ENCODE results near the gene P3H4. TPM values are rescaled to one million over a fixed set of nuclear protein-coding genes. Genes with fewer than 3 reads are reported as not detected.
A peak's percentile ranks its signal among the peaks of the same experiment; 100 is the strongest.
"Not testable (repeated sequence)": the region's sequence is repeated elsewhere in the genome, so short reads cannot be mapped to it uniquely, and the experiment has no call there.

P3H4 gene
- total RNA-seq, 1 experiment from 2014 or later, result 24.0 TPM

DNA sequence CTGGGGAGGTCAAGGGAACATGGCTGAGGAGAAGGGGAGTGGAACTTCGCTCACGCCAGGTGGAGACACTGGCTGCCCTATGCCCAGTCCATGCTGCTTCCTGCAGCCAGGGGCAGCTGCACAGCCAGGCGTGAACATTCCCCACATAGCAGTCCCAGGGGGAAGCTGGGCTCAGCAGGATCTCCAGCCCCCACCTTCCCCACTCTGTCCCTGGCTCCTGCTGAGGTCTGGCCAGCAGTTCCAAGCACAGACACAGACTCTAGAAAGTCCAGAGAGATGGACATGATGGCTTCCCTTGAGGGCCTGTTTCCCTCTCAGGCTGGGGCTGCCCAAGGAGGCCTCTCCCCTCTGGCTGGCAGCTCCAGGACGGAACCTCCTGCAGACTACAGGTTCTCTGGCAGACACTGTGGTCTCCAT, 34.6 kb downstream of the P3H4 start:
- Mint-ChIP-seq H3K4me1 (peaks cover 57 to 65% of the 10 kb centered on the region in 2 experiments), H3K27ac (peak overlapping the region in 1 of 3 experiments; percentile 31; a peak in 2 of 7 replicates), H3K9me3 (no peaks in the 10 kb centered on the region), H3K27me3 (ENCODE audit: low read depth) (no peaks in the 10 kb centered on the region), H3K36me3 (ENCODE audit: insufficient read depth in 1 of 3, low read depth in 3 of 3) (peaks cover 5 to 19% (median 14%) of the 10 kb centered on the region in 3 experiments), H3K4me3 (no peak overlapping the region)
- Histone ChIP-seq H3K23me2 (ENCODE audit: insufficient read length, low read depth, low read length, poor library complexity, severe bottlenecking) (no peaks in the 10 kb centered on the region), H3K79me1 (ENCODE audit: insufficient read depth, low read depth, low read length, poor library complexity, severe bottlenecking) (no peaks in the 10 kb centered on the region), H3K79me2 (ENCODE audit: insufficient read depth, low read length) (no peaks in the 10 kb centered on the region; the same call in 1 of the 2 replicates), H2BK12ac (ENCODE audit: insufficient read length, low read depth, low read length) (no peak overlapping the region), H3K27ac (ENCODE audit: insufficient read length, low read depth, low read length) (no peak overlapping the region), H3K9me3 (ENCODE audit: control insufficient read depth, low read depth, low read length) (no peaks in the 10 kb centered on the region), H3K14ac (ENCODE audit: insufficient read depth, low read length) (no peak overlapping the region), H2BK15ac (ENCODE audit: low read depth, low read length) (no peak overlapping the region), H2BK120ac (ENCODE audit: low read depth, low read length, poor library complexity, severe bottlenecking) (no peak overlapping the region), H4K91ac (ENCODE audit: insufficient read length, low read depth, low read length) (no peak overlapping the region), H4K20me1 (ENCODE audit: control insufficient read depth, insufficient read depth, insufficient read length) (no peaks in the 10 kb centered on the region), H2AFZ (ENCODE audit: low read length) (no peak overlapping the region), H3K27me3 (ENCODE audit: insufficient read depth, low read length) (no peaks in the 10 kb centered on the region), H2BK20ac (ENCODE audit: low read depth, low read length, poor library complexity, severe bottlenecking) (no peak overlapping the region), H2BK5ac (ENCODE audit: insufficient read length, low read length) (no peak overlapping the region), H3K4me1 (ENCODE audit: insufficient read depth, low read length) (peaks cover 2% of the 10 kb centered on the region; the same call in 1 of the 2 replicates), H3K9ac (ENCODE audit: extremely low read depth, insufficient read length, low read length) (no peak overlapping the region), H3K18ac (ENCODE audit: insufficient read length, low read depth, low read length) (no peak overlapping the region), H2AK5ac (ENCODE audit: insufficient read length, low read length) (no peak overlapping the region), H3K56ac (ENCODE audit: insufficient read length, low read depth, low read length) (no peak overlapping the region), H3K4ac (ENCODE audit: low read depth, low read length) (no peak overlapping the region), H4K8ac (replicated peaks; ENCODE audit: insufficient read length, low read depth, low read length) (no peak overlapping the region), H3T11ph (ENCODE audit: low read length) (no peak overlapping the region), H4K5ac (ENCODE audit: insufficient read length, low read depth, low read length) (no peak overlapping the region), H3K4me2 (ENCODE audit: insufficient read depth, insufficient read length, low read length) (no peak overlapping the region), H3K23ac (ENCODE audit: insufficient read length, low read depth, low read length) (no peak overlapping the region)
- DNase-seq, result peak; percentile 77
- TF ChIP-seq CTCF (conservative IDR thresholded peaks at IDR 0.05), result no peak
- no CpG with 5 or more reads among the region's 4 CpGs for WGBS (ENCODE audit: extremely low coverage, insufficient read length, low lambda C conversion rate)

- H2AK5ac ChIP-seq (ENCODE audit: insufficient read length, low read length); H3K4me2 ChIP-seq (ENCODE audit: insufficient read depth, insufficient read length, low read length); H3K23ac ChIP-seq (ENCODE audit: insufficient read length, low read depth, low read length); H4K8ac ChIP-seq (replicated peaks; ENCODE audit: insufficient read length, low read depth, low read length); H3K4ac ChIP-seq (ENCODE audit: low read depth, low read length); H3K56ac ChIP-seq (ENCODE audit: insufficient read length, low read depth, low read length); H3K9ac ChIP-seq (ENCODE audit: extremely low read depth, insufficient read length, low read length); H2BK5ac ChIP-seq (ENCODE audit: insufficient read length, low read length); H3K18ac ChIP-seq (ENCODE audit: insufficient read length, low read depth, low read length); H2BK12ac ChIP-seq (ENCODE audit: insufficient read length, low read depth, low read length); H3K27me3 Mint-ChIP-seq (ENCODE audit: low read depth); H3K27ac ChIP-seq (ENCODE audit: insufficient read length, low read depth, low read length); H3K9me3 ChIP-seq (ENCODE audit: control insufficient read depth, low read depth, low read length); H3K79me1 ChIP-seq (ENCODE audit: insufficient read depth, low read depth, low read length, poor library complexity, severe bottlenecking); H2BK120ac ChIP-seq (ENCODE audit: low read depth, low read length, poor library complexity, severe bottlenecking); H2BK15ac ChIP-seq (ENCODE audit: low read depth, low read length); H3K79me2 ChIP-seq (ENCODE audit: insufficient read depth, low read length); H3K4me1 ChIP-seq (ENCODE audit: insufficient read depth, low read length); H3K9me3 Mint-ChIP-seq; H2AFZ ChIP-seq (ENCODE audit: low read length); H4K91ac ChIP-seq (ENCODE audit: insufficient read length, low read depth, low read length); H2BK20ac ChIP-seq (ENCODE audit: low read depth, low read length, poor library complexity, severe bottlenecking); H4K20me1 ChIP-seq (ENCODE audit: control insufficient read depth, insufficient read depth, insufficient read length); H4K5ac ChIP-seq (ENCODE audit: insufficient read length, low read depth, low read length); H3T11ph ChIP-seq (ENCODE audit: low read length); H3K27me3 ChIP-seq (ENCODE audit: insufficient read depth, low read length); H3K23me2 ChIP-seq (ENCODE audit: insufficient read length, low read depth, low read length, poor library complexity, severe bottlenecking): not testable (repeated sequence)
- Mint-ChIP-seq H3K4me3 (peak overlapping the region in 1 of 2 experiments; percentile 29; a peak in 1 of 5 replicates), H3K27ac (peak overlapping the region; percentile 21 to 96 (median 95); a peak in 6 of 7 replicates), H3K4me1 (peaks cover 53 to 63% of the 10 kb centered on the region in 2 experiments), H3K36me3 (ENCODE audit: insufficient read depth in 1 of 3, low read depth in 3 of 3) (peaks cover 4 to 16% (median 10%) of the 10 kb centered on the region in 3 experiments)
- no CpG with 5 or more reads among the region's 14 CpGs for WGBS (ENCODE audit: extremely low coverage, insufficient read length, low lambda C conversion rate)
- DNase-seq, result peak; percentile 66
- peak overlapping the region; percentile 38; the same call in 1 of the 2 replicates for H3K14ac ChIP-seq (ENCODE audit: insufficient read depth, low read length)
Measured at GRCh38 chr17:41776262-41776900, 35.4 kb downstream of the P3H4 start.

Data from H9 (cell line).